Activated CD4-positive, alpha-beta memory T cell treated with anti-CD3 and anti-CD28 coated beads for 36 hours (primary cell): ENCODE data around the gene GPR152. TPM values are rescaled to one million over a fixed set of nuclear protein-coding genes. Genes with fewer than 3 reads are reported as not detected.

Source experiments
- CTCF ChIA-PET: fragments of 350-600 bp; sonication (Branson Sonifier 250); formaldehyde crosslinking; loops from one replicate; lab custom pipeline; 2021; ENCODE audit warnings: antibody characterized with exemption, inconsistent platforms; lab: Charles Lee
- POLR2A ChIA-PET: fragments of 350-600 bp; sonication (Branson Sonifier 250); formaldehyde crosslinking; loops from one replicate; lab custom pipeline; 2021; ENCODE audit warnings: antibody characterized with exemption; lab: Charles Lee
- DNase-seq: peaks from one replicate; pipeline ENCODE4 v3.0.0-alpha.2; 2020
- H3K27ac Mint-ChIP-seq: one replicate; pipeline ENCODE4 v1.8.0; 2021; ENCODE audit warnings: mixed read lengths
- H3K27me3 Mint-ChIP-seq: one replicate; pipeline ENCODE4 v1.8.0; 2021; ENCODE audit warnings: mixed read lengths
- H3K36me3 Mint-ChIP-seq: one replicate; pipeline ENCODE4 v1.8.0; 2021; ENCODE audit warnings: mixed read lengths
- H3K4me1 Mint-ChIP-seq: one replicate; pipeline ENCODE4 v1.8.0; 2021; ENCODE audit warnings: low read depth, mixed read lengths
- H3K4me3 Mint-ChIP-seq: one replicate; pipeline ENCODE4 v1.8.0; 2021; ENCODE audit warnings: mild to moderate bottlenecking, mixed read lengths
- H3K9me3 Mint-ChIP-seq: one replicate; pipeline ENCODE4 v1.8.0; 2021; ENCODE audit warnings: mixed read lengths
- intact Hi-C: fragments of 100-400 bp; cut with micrococcal nuclease; formaldehyde crosslinking; loops from one replicate; pipeline ENCODE4 v1.15.1; 2023
- total RNA-seq, 2 experiments: library from RNA; stranded (reverse); gene quantifications; one replicate each; pipeline ENCODE4 v1.2.3, GENCODE V29; 2021

The GPR152 gene
- total RNA-seq, 2 experiments from 2014 or later, result not detected

GRCh38 chr11:67463186-67463585 lies 10.7 kb upstream of the GPR152 start:
- DNase-seq, result no peak
- Mint-ChIP-seq H3K27me3 (no peaks in the 10 kb centered on the region), H3K36me3 (peaks cover 5% of the 10 kb centered on the region), H3K4me1 (peaks cover 27% of the 10 kb centered on the region), H3K4me3 (no peak overlapping the region), H3K9me3 (no peaks in the 10 kb centered on the region), H3K27ac (no peak overlapping the region)
- intact Hi-C loops, result no loop called here
- POLR2A ChIA-PET, result no interaction called here
- CTCF ChIA-PET, result no interaction called here

GRCh38 chr11:67458266-67458665 lies 5.7 kb upstream of the GPR152 start:
- H3K4me1 Mint-ChIP-seq, result peaks cover 3% of the 10 kb centered on the region

GRCh38 chr11:67457453-67457852 lies 4.9 kb upstream of the GPR152 start:
- DNase-seq, result no peak
- Mint-ChIP-seq H3K27me3 (no peaks in the 10 kb centered on the region), H3K36me3 (no peaks in the 10 kb centered on the region), H3K27ac (no peak overlapping the region), H3K4me3 (no peak overlapping the region), H3K4me1 (peaks cover 3% of the 10 kb centered on the region), H3K9me3 (no peaks in the 10 kb centered on the region)
- CTCF ChIA-PET, result no interaction called here
- POLR2A ChIA-PET, result interaction anchor here (1.4 kb wide), 2 partner anchors 11 to 18 kb away, joined by 3 to 4 read pairs; no protein-coding TSS in a partner anchor
- intact Hi-C loops, result no loop called here

More at GRCh38 chr11:67458266-67458665, 5.7 kb upstream of the GPR152 start:
- Mint-ChIP-seq H3K4me3 (no peak overlapping the region), H3K36me3 (no peaks in the 10 kb centered on the region), H3K9me3 (no peaks in the 10 kb centered on the region), H3K27me3 (no peaks in the 10 kb centered on the region), H3K27ac (no peak overlapping the region)
- ChIA-PET CTCF (interaction anchor here (1.0 kb wide), 1 partner anchor 101 kb away, joined by 3 read pairs; no protein-coding TSS in a partner anchor), POLR2A (interaction anchor here (1.4 kb wide), 1 partner anchor 17 kb away, joined by 3 read pairs; no protein-coding TSS in a partner anchor)
- DNase-seq, result no peak
- intact Hi-C loops, result no loop called here

GRCh38 chr11:67456068-67456705 lies 3.7 kb upstream of the GPR152 start:
- no peaks in the 10 kb centered on the region for H3K9me3 Mint-ChIP-seq
- no peak overlapping the region for H3K4me3 Mint-ChIP-seq
- peaks cover 4% of the 10 kb centered on the region for H3K4me1 Mint-ChIP-seq
- ChIA-PET POLR2A (interaction anchor here (1.4 kb wide), 1 partner anchor 12 kb away, joined by 4 read pairs; no protein-coding TSS in a partner anchor), CTCF (no interaction called here)
- intact Hi-C loops, result no loop called here
- no peaks in the 10 kb centered on the region for H3K27me3 Mint-ChIP-seq
- no peak overlapping the region for H3K27ac Mint-ChIP-seq
- no peaks in the 10 kb centered on the region for H3K36me3 Mint-ChIP-seq
- DNase-seq, result no peak

GRCh38 chr11:67455054-67455453 lies 2.5 kb upstream of the GPR152 start, which contains the start of gene CABP4:
CABP4 (plus strand) TSS chr11:67455354; CDS start chr11:67455424, 70 bp downstream.
- H3K4me1 Mint-ChIP-seq, result peaks cover 5% of the 10 kb centered on the region
- POLR2A ChIA-PET, result no interaction called here

GRCh38 chr11:67453816-67454732 lies 1.5 kb upstream of the GPR152 start:
- intact Hi-C loops, result no loop called here
- ChIA-PET CTCF (no interaction called here), POLR2A (no interaction called here)
- Mint-ChIP-seq H3K4me1 (peaks cover 8% of the 10 kb centered on the region), H3K4me3 (no peak overlapping the region), H3K36me3 (no peaks in the 10 kb centered on the region), H3K27me3 (no peaks in the 10 kb centered on the region), H3K9me3 (no peaks in the 10 kb centered on the region), H3K27ac (no peak overlapping the region)
- no peak for DNase-seq

More at GRCh38 chr11:67455054-67455453, 2.5 kb upstream of the GPR152 start, which contains the start of gene CABP4:
- CTCF ChIA-PET, result no interaction called here
- Mint-ChIP-seq H3K36me3 (no peaks in the 10 kb centered on the region), H3K27me3 (no peaks in the 10 kb centered on the region), H3K4me3 (no peak within 1 kb of the TSS), H3K27ac (no peak within 1 kb of the TSS), H3K9me3 (no peaks in the 10 kb centered on the region)
- DNase-seq, result no peak
- intact Hi-C loops, result no loop called here

GRCh38 chr11:67451658-67451976 lies 912 bp downstream of the GPR152 start:
- CTCF ChIA-PET, result no interaction called here
- intact Hi-C loops, result no loop called here
- Mint-ChIP-seq H3K4me1 (peaks cover 28% of the 10 kb centered on the region), H3K4me3 (no peak overlapping the region), H3K27me3 (no peaks in the 10 kb centered on the region), H3K36me3 (no peaks in the 10 kb centered on the region), H3K9me3 (no peaks in the 10 kb centered on the region), H3K27ac (no peak overlapping the region)
- POLR2A ChIA-PET, result interaction anchor here (1.0 to 2.4 kb wide), 3 partner anchors 13 to 32 kb away, joined by 3 to 8 read pairs (median 3); partner anchors contain the start of gene PTPRCAP
- DNase-seq, result no peak

- ChIA-PET POLR2A (interaction anchor here (1.1 to 2.4 kb wide), 3 partner anchors 14 to 49 kb away, joined by 3 to 8 read pairs (median 3); partner anchors contain the start of genes PPP1CA and PTPRCAP), CTCF (no interaction called here)
- intact Hi-C loops, result no loop called here
- Mint-ChIP-seq H3K36me3 (no peaks in the 10 kb centered on the region), H3K9me3 (no peaks in the 10 kb centered on the region), H3K4me3 (no peak overlapping the region), H3K4me1 (peaks cover 33% of the 10 kb centered on the region), H3K27ac (no peak overlapping the region), H3K27me3 (no peaks in the 10 kb centered on the region)
- DNase-seq, result no peak
These were observed 1.5 kb downstream of the GPR152 start for GRCh38 chr11:67450796-67451657.

GRCh38 chr11:67449116-67449844 lies 3.2 kb downstream of the GPR152 start:
- H3K27me3 Mint-ChIP-seq, result no peaks in the 10 kb centered on the region
- H3K9me3 Mint-ChIP-seq, result no peaks in the 10 kb centered on the region
- H3K4me3 Mint-ChIP-seq, result no peak overlapping the region
- no peak for DNase-seq
- H3K27ac Mint-ChIP-seq, result no peak overlapping the region
- POLR2A ChIA-PET, result interaction anchor here (0.6 to 2.4 kb wide), 4 partner anchors 12 to 114 kb away, joined by 3 to 8 read pairs (median 4); partner anchors contain the start of genes PPP1CA, PTPRCAP and RPS6KB2
- CTCF ChIA-PET, result interaction anchor here (0.6 kb wide), 1 partner anchor 12 kb away, joined by 3 read pairs; the partner anchor contains the start of gene PTPRCAP
- no peaks in the 10 kb centered on the region for H3K36me3 Mint-ChIP-seq
- H3K4me1 Mint-ChIP-seq, result peaks cover 50% of the 10 kb centered on the region
- intact Hi-C loops, result no loop called here

GRCh38 chr11:67448220-67448609 lies 4.3 kb downstream of the GPR152 start:
- ChIA-PET CTCF (no interaction called here), POLR2A (interaction anchor here (1.3 kb wide), 1 partner anchor 11 kb away, joined by 7 read pairs; the partner anchor contains the start of gene PTPRCAP)
- no peaks in the 10 kb centered on the region for H3K36me3 Mint-ChIP-seq
- H3K4me1 Mint-ChIP-seq, result peaks cover 54% of the 10 kb centered on the region
- no peak overlapping the region for H3K27ac Mint-ChIP-seq
- no peaks in the 10 kb centered on the region for H3K9me3 Mint-ChIP-seq
- DNase-seq, result no peak
- intact Hi-C loops, result no loop called here
- H3K27me3 Mint-ChIP-seq, result no peaks in the 10 kb centered on the region
- H3K4me3 Mint-ChIP-seq, result no peak overlapping the region

GRCh38 chr11:67445515-67445914 lies 7.0 kb downstream of the GPR152 start:
- Mint-ChIP-seq H3K9me3 (no peaks in the 10 kb centered on the region), H3K27me3 (no peaks in the 10 kb centered on the region), H3K4me3 (peak overlapping the region; percentile 77), H3K36me3 (no peaks in the 10 kb centered on the region), H3K27ac (peak overlapping the region; percentile 79), H3K4me1 (peaks cover 71% of the 10 kb centered on the region)
- POLR2A ChIA-PET, result interaction anchor here (0.6 to 1.0 kb wide), 2 partner anchors 9 to 15 kb away, joined by 3 to 4 read pairs; no protein-coding TSS in a partner anchor
- intact Hi-C loops, result no loop called here
- CTCF ChIA-PET, result interaction anchor here (0.6 to 1.1 kb wide), 2 partner anchors 44 to 55 kb away, joined by 3 read pairs; partner anchors contain the start of gene PPP1CA
- no peak for DNase-seq
